Measurements from ENCODE around the gene RABEPK. TPM values are rescaled to one million over a fixed set of nuclear protein-coding genes. Genes with fewer than 3 reads are reported as not detected.

The RABEPK gene, protein sequence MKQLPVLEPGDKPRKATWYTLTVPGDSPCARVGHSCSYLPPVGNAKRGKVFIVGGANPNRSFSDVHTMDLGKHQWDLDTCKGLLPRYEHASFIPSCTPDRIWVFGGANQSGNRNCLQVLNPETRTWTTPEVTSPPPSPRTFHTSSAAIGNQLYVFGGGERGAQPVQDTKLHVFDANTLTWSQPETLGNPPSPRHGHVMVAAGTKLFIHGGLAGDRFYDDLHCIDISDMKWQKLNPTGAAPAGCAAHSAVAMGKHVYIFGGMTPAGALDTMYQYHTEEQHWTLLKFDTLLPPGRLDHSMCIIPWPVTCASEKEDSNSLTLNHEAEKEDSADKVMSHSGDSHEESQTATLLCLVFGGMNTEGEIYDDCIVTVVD
- 36.6 to 43.4 TPM (median 39.8 TPM) in 5 replicates for total RNA-seq (2022; extraction: Qiagen RNA extraction)

DNA sequence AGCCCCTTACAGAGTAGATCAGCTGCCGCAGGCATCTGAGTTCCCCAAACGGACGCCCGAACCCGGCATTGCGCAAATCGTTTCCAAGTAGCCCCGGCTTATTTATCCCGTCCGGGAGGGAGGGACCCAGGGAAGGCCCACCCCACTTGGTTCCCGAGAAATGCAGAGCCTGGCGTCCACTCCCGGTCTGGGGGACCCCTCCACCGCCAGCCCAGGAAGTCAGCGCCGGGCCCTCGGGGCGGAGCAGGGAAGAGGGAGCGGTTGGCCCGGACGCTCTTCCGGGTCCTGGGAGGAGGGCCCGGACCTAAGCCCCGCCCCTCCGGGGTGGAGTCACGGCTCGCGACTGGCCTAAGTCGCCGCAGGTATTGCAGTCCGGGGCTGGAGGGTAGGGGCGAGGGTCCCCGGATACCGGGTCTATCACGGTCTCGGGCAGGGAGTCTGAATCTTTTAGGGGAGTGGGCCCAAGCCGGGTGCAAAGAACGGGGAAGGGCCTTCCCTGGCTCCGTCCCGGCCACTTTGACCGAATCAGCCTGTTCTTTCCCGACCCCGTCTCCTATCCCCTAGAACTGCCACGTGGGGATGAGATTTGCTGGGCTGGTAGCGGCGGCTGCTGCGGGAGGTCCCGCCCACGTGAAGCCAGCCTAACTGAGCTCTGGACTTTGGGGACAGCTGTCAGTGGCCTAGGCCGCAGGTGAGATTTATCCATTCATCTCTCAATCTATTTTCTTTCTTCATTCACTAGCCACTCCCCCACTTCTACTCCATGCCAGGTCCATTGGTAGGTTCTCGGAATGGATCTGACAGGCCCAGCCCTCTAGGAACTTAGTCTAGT lies at the start of gene RABEPK:
RABEPK (plus strand) TSS at position 327 of the 832 bp plus-strand sequence. CDS start 2,472 bp downstream, outside the sequence.

DNA sequence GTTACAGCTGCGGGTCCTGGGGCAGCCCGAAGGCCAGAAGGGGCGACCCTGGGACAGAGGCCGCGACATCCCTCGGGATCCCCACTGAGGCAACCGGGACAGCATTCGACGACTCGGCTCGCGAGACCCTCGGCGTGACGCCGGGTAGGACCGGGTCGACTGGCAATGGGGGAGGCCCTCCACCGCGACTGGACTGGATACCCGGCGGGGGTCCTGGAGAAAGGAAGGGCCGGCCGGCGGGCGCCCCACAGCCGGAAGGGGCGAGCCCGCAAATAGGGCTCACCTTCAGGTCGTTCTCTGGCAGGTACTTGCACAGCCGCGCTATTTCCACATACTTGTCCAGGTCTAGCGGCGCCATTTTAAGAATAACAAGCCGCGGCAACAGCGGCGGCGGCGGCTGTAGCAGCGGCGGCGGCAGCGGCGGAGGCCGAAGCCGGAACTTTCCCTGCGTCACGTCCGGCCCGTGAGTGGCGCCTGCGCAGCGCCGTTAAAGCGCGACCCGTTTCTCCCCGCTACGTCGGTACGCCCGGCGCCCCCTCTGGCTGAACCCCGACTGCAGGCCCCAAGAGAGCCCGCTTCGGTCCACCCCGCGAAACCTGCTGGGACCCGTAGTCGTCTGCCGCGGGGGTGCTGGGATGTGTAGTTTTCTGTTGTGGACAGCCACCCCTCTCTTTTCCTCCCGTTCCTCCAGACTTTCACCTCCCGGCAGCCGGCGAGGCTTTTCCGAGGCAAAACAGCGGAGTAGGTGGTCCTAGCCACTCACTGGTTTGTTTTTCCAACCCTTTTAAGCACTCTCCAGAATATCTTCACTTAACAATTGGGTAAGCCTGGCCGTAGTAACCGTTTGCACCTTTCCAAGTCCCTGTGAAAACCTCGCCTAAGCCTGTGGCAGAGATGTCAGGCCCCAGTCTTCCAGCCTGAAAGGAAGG lies 10.7 kb upstream of the RABEPK start, which contains the start of gene PPP6C:
PPP6C (minus strand) TSS at position 443 of the 929 bp plus-strand sequence; CDS start at position 358, 85 bp downstream.

DNA sequence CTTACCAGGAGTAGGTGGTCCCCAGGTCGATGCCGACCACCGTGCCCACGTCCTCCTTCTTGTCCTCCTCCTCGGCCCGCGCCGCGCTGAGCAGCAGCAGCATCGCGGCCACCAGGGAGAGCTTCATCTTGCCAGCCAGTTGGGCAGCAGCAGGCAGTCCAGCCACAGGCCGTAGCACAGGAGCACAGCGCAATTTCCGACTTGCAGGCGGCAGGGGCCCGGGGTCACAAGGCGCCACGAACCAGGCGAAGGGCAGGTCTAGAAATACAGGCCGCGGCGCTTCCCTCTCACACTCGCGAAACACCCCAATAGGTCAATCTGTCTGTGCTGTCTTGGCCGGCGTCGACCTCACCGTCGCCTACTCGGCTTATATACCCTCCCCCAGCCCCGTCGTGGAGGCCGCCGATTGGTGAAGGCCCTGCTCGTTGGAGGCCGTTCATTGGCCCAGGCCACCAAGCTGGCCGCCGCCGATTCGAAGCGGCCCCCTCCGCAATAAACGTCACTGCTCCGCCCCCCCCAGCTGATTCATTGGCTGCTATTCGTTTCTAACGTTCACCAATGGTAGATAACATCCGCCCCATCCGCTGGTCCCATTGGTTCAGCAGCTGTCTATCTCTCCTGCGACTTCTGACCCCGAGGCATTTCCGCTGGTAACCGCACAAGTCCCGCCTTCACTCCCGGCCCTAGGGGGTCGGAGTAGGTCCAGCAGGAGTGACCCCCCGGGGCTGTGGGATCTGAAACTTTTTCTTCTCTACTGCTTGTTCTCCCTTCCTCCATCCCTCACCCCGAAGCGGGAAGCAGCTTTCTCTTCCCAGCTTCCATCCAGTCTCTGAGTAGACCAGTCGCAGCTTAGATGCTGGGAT lies 40.9 kb downstream of the RABEPK start, which contains the start of gene HSPA5:
HSPA5 (minus strand) TSS at position 344 of the 863 bp plus-strand sequence; CDS start at position 127, 217 bp downstream.

DNA sequence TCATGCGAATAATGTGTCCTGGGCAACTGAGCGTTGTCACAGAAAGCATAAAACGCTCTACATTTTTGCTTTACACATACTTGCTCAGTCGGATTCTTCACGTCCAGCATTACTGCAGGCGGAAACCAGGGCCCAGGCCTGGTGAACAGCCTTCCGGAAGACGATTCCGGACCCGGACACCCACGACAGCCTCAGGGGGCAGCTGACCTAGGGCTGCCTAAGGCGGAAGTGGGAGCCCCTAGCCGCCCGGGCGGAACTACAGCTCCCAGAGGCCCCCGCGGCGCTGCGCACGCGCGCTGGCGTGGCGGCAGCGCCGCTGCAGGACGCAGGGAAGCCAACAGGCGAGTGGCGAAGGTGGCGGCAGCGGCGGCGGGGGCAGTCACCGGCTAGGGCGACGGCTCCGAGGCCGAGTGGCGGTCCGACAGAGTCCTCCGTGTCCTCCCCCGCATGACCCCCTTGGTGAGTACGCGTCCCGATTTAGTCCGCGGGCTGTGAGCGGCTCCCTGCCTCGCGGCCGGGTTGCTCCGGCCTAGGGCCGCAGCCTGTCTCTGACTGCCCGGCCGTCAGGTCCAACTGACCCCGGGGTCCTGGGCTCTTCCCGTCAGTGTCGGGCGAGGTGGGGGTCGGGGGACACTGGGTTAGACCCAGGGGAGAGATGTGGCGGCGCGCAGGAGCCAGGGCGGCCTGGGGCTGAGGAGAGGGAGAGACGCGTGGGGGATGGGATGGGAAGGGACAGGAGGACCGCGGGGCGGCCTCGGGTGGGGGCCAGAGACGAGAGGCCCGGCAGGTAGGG lies 61.4 kb downstream of the RABEPK start, which contains the start of gene GAPVD1:
GAPVD1 (plus strand) TSS at position 326 of the 793 bp plus-strand sequence. CDS start 37,096 bp downstream, outside the sequence.

Other genes starting within 250 kb of the RABEPK start
- 1.3 to 2.2 TPM (median 1.8 TPM) in 5 replicates for gene SCAI, start 57.0 kb upstream of the RABEPK start, total RNA-seq (2022; extraction: Qiagen RNA extraction)
- gene PPP6C, start 10.7 kb upstream of the RABEPK start, total RNA-seq (2022; extraction: Qiagen RNA extraction) = 23.2 to 27.6 TPM (median 26.6 TPM) in 5 replicates
- gene HSPA5, start 40.8 kb downstream of the RABEPK start, total RNA-seq (2022; extraction: Qiagen RNA extraction) = 334 to 360 TPM (median 353 TPM) in 5 replicates
- 12.1 to 16.9 TPM (median 14.0 TPM) in 5 replicates for gene GAPVD1, start 61.3 kb downstream of the RABEPK start, total RNA-seq (2022; extraction: Qiagen RNA extraction)

All from A549 treated with Mapracorat at 1 μM for 4 hours (cell line).